NT2/D1 (cell line): Measurements from ENCODE around the gene GGT5.
"Not testable (repeated sequence)": the region's sequence is repeated elsewhere in the genome, so short reads cannot be mapped to it uniquely, and the experiment has no call there.

Experiments used
- DNase-seq: peaks from one replicate; pipeline ENCODE4 v3.0.0-alpha.2; 2011; ENCODE audit warnings: low read depth, low spot score
- H3K27me3 ChIP-seq: 2 replicates; pipeline ENCODE4 v1.6.0; 2011; ENCODE audit warnings: mild to moderate bottlenecking; ENCODE audit not compliant: insufficient read length, insufficient read depth
- H3K36me3 ChIP-seq: 2 replicates; pipeline ENCODE4 v1.6.1; 2011; ENCODE audit warnings: mild to moderate bottlenecking, low read length, mixed read lengths; ENCODE audit not compliant: insufficient read depth, insufficient read length
- H3K4me1 ChIP-seq: 2 replicates; pipeline ENCODE4 v1.5.1; 2011; ENCODE audit not compliant: insufficient read depth, insufficient read length
- H3K4me3 ChIP-seq: 2 replicates; pipeline ENCODE4 v1.5.1; 2011; ENCODE audit warnings: low read depth; ENCODE audit not compliant: insufficient read length
- H3K9ac ChIP-seq: 2 replicates; pipeline ENCODE4 v1.6.0; 2011; ENCODE audit warnings: low read depth; ENCODE audit not compliant: insufficient read length
- H3K9me3 ChIP-seq: 2 replicates; pipeline ENCODE4 v1.5.1; 2011; ENCODE audit warnings: mild to moderate bottlenecking, low read length; ENCODE audit not compliant: insufficient read depth
- SUZ12 ChIP-seq: IDR thresholded peaks from 2 replicates; pipeline ENCODE4 v1.6.1; 2011; ENCODE audit not compliant: insufficient read length, insufficient read depth; ENCODE audit errors: extremely low read depth
- YY1 ChIP-seq: IDR thresholded peaks from 2 replicates; pipeline ENCODE4 v1.6.1; 2011; ENCODE audit not compliant: insufficient read length, insufficient read depth
- ZNF274 ChIP-seq: IDR thresholded peaks from 2 replicates; pipeline ENCODE4 v1.6.1; 2011; ENCODE audit warnings: mild to moderate bottlenecking, low read depth, low read length

GGT5 gene

GRCh38 chr22:24249413-24249812 is 4.5 kb upstream of the GGT5 start:
- not testable (repeated sequence) for H3K4me3 ChIP-seq, DNase-seq, H3K9me3 ChIP-seq, H3K27me3 ChIP-seq, H3K4me1 ChIP-seq, H3K9ac ChIP-seq, H3K36me3 ChIP-seq

GRCh38 chr22:24248611-24249010 is 3.7 kb upstream of the GGT5 start:
- DNase-seq, H3K9me3 ChIP-seq, H3K9ac ChIP-seq, H3K4me3 ChIP-seq, H3K27me3 ChIP-seq, H3K36me3 ChIP-seq, H3K4me1 ChIP-seq: not testable (repeated sequence)

- no peak overlapping the region for H3K4me3 ChIP-seq
- H3K36me3 ChIP-seq, result no peaks in the 10 kb centered on the region
- H3K9me3 ChIP-seq, result no peaks in the 10 kb centered on the region
- H3K4me1 ChIP-seq, result peaks cover 2% of the 10 kb centered on the region
- TF ChIP-seq ZNF274 (no peak), YY1 (no peak), SUZ12 (no peak)
- H3K27me3 ChIP-seq, result no peaks in the 10 kb centered on the region
- H3K9ac ChIP-seq, result no peak overlapping the region
- DNase-seq, result peak; percentile 57
Measured at GRCh38 chr22:24247564-24248344, 2.9 kb upstream of the GGT5 start.

- no peak for DNase-seq
- Histone ChIP-seq H3K4me1 (peaks cover 4% of the 10 kb centered on the region), H3K4me3 (no peak overlapping the region), H3K36me3 (no peaks in the 10 kb centered on the region), H3K27me3 (no peaks in the 10 kb centered on the region), H3K9me3 (no peaks in the 10 kb centered on the region), H3K9ac (no peak overlapping the region)
- TF ChIP-seq ZNF274 (no peak), YY1 (no peak), SUZ12 (no peak)
Measured at GRCh38 chr22:24247011-24247507, 2.2 kb upstream of the GGT5 start.

- not testable (repeated sequence) for H3K4me1 ChIP-seq, DNase-seq, H3K36me3 ChIP-seq, H3K4me3 ChIP-seq, H3K27me3 ChIP-seq, H3K9ac ChIP-seq, H3K9me3 ChIP-seq
Measured at GRCh38 chr22:24245584-24246561, 991 bp upstream of the GGT5 start.

- no peak for TF ChIP-seq ZNF274
- no peak for TF ChIP-seq SUZ12
- TF ChIP-seq YY1, result no peak
- Histone ChIP-seq H3K36me3 (no peaks in the 10 kb centered on the region), H3K4me3 (no peak overlapping the region), H3K9ac (no peak overlapping the region), H3K9me3 (no peaks in the 10 kb centered on the region), H3K4me1 (peaks cover 4% of the 10 kb centered on the region), H3K27me3 (no peaks in the 10 kb centered on the region)
- DNase-seq, result no peak
Measured at GRCh38 chr22:24244144-24244787, 616 bp downstream of the GGT5 start.

GRCh38 chr22:24243417-24243816 is 1.5 kb downstream of the GGT5 start:
- not testable (repeated sequence) for H3K9me3 ChIP-seq, H3K4me3 ChIP-seq, H3K4me1 ChIP-seq, H3K9ac ChIP-seq, H3K36me3 ChIP-seq, H3K27me3 ChIP-seq, DNase-seq

GRCh38 chr22:24240985-24241692 is 3.7 kb downstream of the GGT5 start:
- not testable (repeated sequence) for H3K27me3 ChIP-seq, H3K4me3 ChIP-seq, DNase-seq, H3K9ac ChIP-seq, H3K9me3 ChIP-seq, H3K36me3 ChIP-seq, H3K4me1 ChIP-seq
